Measurements from ENCODE around the gene IFITM10.
"Not testable (repeated sequence)": the region's sequence is repeated elsewhere in the genome, so short reads cannot be mapped to it uniquely, and the experiment has no call there.

GRCh38 chr11:1684886-1685874 lies 65.2 kb downstream of the IFITM10 start:
- not testable (repeated sequence) for TF ChIP-seq POLR2A, POLR2AphosphoS5, TAF1 (IDR thresholded peaks at IDR 0.05; ENCODE audit: low read depth, low read length)

Data from GM12891 (cell line).